CD4-positive, alpha-beta T cell (primary cell): ENCODE results near the gene FYB1. TPM values are rescaled to one million over a fixed set of nuclear protein-coding genes. Genes with fewer than 3 reads are reported as not detected.

Experiments used
- ATAC-seq: fragments of 200-7000 bp; cut with Tn5 transposase; one replicate; pipeline ENCODE4 v1.10.0; 2022; ENCODE audit warnings: mild to moderate bottlenecking; ENCODE audit not compliant: poor library complexity
- CTCF ChIA-PET: fragments of 350-600 bp; sonication (Branson Sonifier 250); formaldehyde crosslinking; loops from one replicate; lab custom pipeline; 2021; ENCODE audit warnings: antibody characterized with exemption, inconsistent platforms; lab: Charles Lee
- POLR2A ChIA-PET: fragments of 350-600 bp; sonication (Branson Sonifier 250); formaldehyde crosslinking; loops from one replicate; lab custom pipeline; 2021; ENCODE audit warnings: antibody characterized with exemption, inconsistent platforms; lab: Charles Lee
- DNase-seq, 14 experiments: peaks; one replicate each; pipeline ENCODE4 v3.0.0-alpha.2; 2013 to 2020; ENCODE audit warnings: mixed read lengths in 2 of 14
- H3K27ac ChIP-seq, 2 donors: one replicate each; pipeline versions ENCODE4 v1.5.1 to v1.7.0; 2013; ENCODE audit warnings: low read length in 2 of 2, low read depth in 1 of 2, mild to moderate bottlenecking in 1 of 2
- H3K27me3 ChIP-seq, 2 experiments: 1 replicate in 1 of 2; 2 replicates in 1 of 2; pipeline versions ENCODE4 v1.6.1 to v1.7.0; 2013; ENCODE audit warnings: low read length in 2 of 2, control low read depth in 1 of 2, mild to moderate bottlenecking in 1 of 2, moderate library complexity in 1 of 2; ENCODE audit not compliant: insufficient read depth in 2 of 2, control insufficient read depth in 1 of 2
- H3K36me3 ChIP-seq: one replicate; pipeline ENCODE4 v1.6.1; 2013; ENCODE audit warnings: low read length, control low read depth; ENCODE audit not compliant: insufficient read depth
- H3K4me1 ChIP-seq: one replicate; pipeline ENCODE4 v1.6.1; 2013; ENCODE audit warnings: low read length, control low read depth; ENCODE audit not compliant: insufficient read depth
- H3K4me3 ChIP-seq: one replicate; pipeline ENCODE4 v1.5.1; 2013; ENCODE audit warnings: mild to moderate bottlenecking, low read length, moderate library complexity
- H3K9me3 ChIP-seq, 2 experiments: 1 replicate in 1 of 2; 2 replicates in 1 of 2; pipeline versions ENCODE4 v1.6.1 to v1.7.0; 2013; ENCODE audit warnings: low read length in 2 of 2, mild to moderate bottlenecking in 2 of 2, control low read depth in 1 of 2, moderate library complexity in 1 of 2; ENCODE audit not compliant: control insufficient read depth in 1 of 2, insufficient read depth in 1 of 2
- H3K27ac Mint-ChIP-seq: one replicate; pipeline ENCODE4 v1.8.0; 2020; ENCODE audit warnings: mixed read lengths
- H3K27me3 Mint-ChIP-seq: one replicate; pipeline ENCODE4 v1.8.0; 2021; ENCODE audit warnings: mixed read lengths
- H3K36me3 Mint-ChIP-seq: one replicate; pipeline ENCODE4 v1.8.0; 2021; ENCODE audit warnings: low read depth, mixed read lengths
- H3K4me1 Mint-ChIP-seq: one replicate; pipeline ENCODE4 v1.8.0; 2021; ENCODE audit warnings: low read depth, mixed read lengths
- H3K4me3 Mint-ChIP-seq: one replicate; pipeline ENCODE4 v1.8.0; 2020; ENCODE audit warnings: mild to moderate bottlenecking, mixed read lengths
- H3K9me3 Mint-ChIP-seq: one replicate; pipeline ENCODE4 v1.8.0; 2020; ENCODE audit warnings: mixed read lengths
- intact Hi-C, 2 experiments: fragments of 100-400 bp; cut with DNase I in 1 of 2; cut with micrococcal nuclease in 1 of 2; formaldehyde crosslinking; loops; one replicate each; pipeline versions ENCODE4 v1.15.1 to v1.9.0; 2023 to 2025; cut with DNase I, micrococcal nuclease
- total RNA-seq, 174 experiments: library from RNA in 2 of 174; stranded (reverse) in 2 of 174; gene quantifications; one replicate each; pipeline ENCODE4 v1.2.3 and lab custom pipeline; 2021 to 2026
- TF ChIP-seq, protein P1 (sequence below): fragments of 200-600 bp; IDR thresholded peaks from one replicate; pipeline ENCODE4 v1.8.0; 2022; ENCODE audit warnings: antibody characterized with exemption, mild to moderate bottlenecking

FYB1 gene
- total RNA-seq, 2 experiments from 2014 or later: 478 to 497 TPM

- CTCF ChIA-PET: interaction anchor here (1.4 to 2.3 kb wide), 3 partner anchors 74 to 143 kb away, joined by 4 to 9 read pairs (median 6); no protein-coding TSS in a partner anchor
- H3K4me1 Mint-ChIP-seq: peaks cover 31% of the 10 kb centered on the region
- TF ChIP-seq, protein P1, sequence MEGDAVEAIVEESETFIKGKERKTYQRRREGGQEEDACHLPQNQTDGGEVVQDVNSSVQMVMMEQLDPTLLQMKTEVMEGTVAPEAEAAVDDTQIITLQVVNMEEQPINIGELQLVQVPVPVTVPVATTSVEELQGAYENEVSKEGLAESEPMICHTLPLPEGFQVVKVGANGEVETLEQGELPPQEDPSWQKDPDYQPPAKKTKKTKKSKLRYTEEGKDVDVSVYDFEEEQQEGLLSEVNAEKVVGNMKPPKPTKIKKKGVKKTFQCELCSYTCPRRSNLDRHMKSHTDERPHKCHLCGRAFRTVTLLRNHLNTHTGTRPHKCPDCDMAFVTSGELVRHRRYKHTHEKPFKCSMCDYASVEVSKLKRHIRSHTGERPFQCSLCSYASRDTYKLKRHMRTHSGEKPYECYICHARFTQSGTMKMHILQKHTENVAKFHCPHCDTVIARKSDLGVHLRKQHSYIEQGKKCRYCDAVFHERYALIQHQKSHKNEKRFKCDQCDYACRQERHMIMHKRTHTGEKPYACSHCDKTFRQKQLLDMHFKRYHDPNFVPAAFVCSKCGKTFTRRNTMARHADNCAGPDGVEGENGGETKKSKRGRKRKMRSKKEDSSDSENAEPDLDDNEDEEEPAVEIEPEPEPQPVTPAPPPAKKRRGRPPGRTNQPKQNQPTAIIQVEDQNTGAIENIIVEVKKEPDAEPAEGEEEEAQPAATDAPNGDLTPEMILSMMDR: no peak
- H3K27me3 Mint-ChIP-seq: no peaks in the 10 kb centered on the region
- peaks cover 37% of the 10 kb centered on the region for H3K36me3 Mint-ChIP-seq
- Histone ChIP-seq H3K27ac (peak overlapping the region in 1 of 2 donors; percentile 18), H3K27me3 (no peaks in the 10 kb centered on the region), H3K9me3 (no peaks in the 10 kb centered on the region), H3K4me3 (no peak overlapping the region), H3K36me3 (peaks cover 65% of the 10 kb centered on the region), H3K4me1 (peaks cover 10% of the 10 kb centered on the region)
- ATAC-seq (no peak), DNase-seq (no peak)
- no peaks in the 10 kb centered on the region for H3K9me3 Mint-ChIP-seq
- no peak overlapping the region for H3K4me3 Mint-ChIP-seq
- H3K27ac Mint-ChIP-seq: no peak overlapping the region
- POLR2A ChIA-PET: interaction anchor here (1.1 kb wide), 2 partner anchors 73 to 140 kb away, joined by 3 read pairs; no protein-coding TSS in a partner anchor
- intact Hi-C loops: loop anchor here in 1 of 2 experiments (5.0 kb wide), 1 partner anchor 399 kb away; no protein-coding TSS in a partner anchor
These were observed 76.1 kb downstream of the FYB1 start for GRCh38 chr5:39143151-39143860.

DNA sequence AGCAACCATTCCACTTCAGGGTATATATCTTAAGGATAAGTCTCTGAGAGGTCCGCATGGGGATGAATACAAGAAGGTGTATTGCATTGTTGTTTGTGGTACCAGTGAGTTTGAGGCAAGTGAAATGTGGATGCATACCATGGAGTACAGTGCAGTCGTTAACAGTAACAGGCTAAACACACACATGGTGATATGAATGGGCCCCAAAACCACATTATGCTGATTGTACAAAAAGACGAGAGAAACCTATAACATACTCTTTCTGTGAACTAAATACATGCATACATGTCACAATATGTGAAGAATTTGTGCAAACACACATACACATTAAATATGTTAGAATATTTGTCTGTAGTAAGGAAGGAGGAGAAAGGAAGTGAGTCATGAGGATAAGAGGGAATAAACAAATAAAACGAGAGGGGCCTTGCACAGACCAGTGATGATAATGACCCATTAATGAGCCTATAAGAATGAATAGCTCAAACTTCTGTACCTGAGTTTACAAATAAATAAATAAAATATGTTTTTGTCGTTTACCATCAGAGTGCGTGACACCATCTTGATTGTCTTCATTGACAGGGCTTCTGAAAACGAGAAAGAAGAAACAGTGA lies 78.7 kb downstream of the FYB1 start:
- Histone ChIP-seq H3K9me3 (no peaks in the 10 kb centered on the region), H3K36me3 (peaks cover 80% of the 10 kb centered on the region), H3K4me1 (peaks cover 5% of the 10 kb centered on the region), H3K4me3 (no peak overlapping the region), H3K27ac (no peak overlapping the region), H3K27me3 (no peaks in the 10 kb centered on the region)
- TF ChIP-seq, protein P1: no peak
- H3K9me3 Mint-ChIP-seq: no peaks in the 10 kb centered on the region
- ChIA-PET POLR2A (interaction anchor here (1.0 to 1.7 kb wide), 2 partner anchors 12 to 134 kb away, joined by 3 to 4 read pairs; no protein-coding TSS in a partner anchor), CTCF (interaction anchor here (1.7 to 1.8 kb wide), 2 partner anchors 21 to 61 kb away, joined by 4 to 5 read pairs; no protein-coding TSS in a partner anchor)
- H3K4me1 Mint-ChIP-seq: peaks cover 27% of the 10 kb centered on the region
- no peak for DNase-seq
- H3K27me3 Mint-ChIP-seq: no peaks in the 10 kb centered on the region
- H3K4me3 Mint-ChIP-seq: no peak overlapping the region
- no peak for ATAC-seq
- intact Hi-C loops: loop anchor here in 1 of 2 experiments (5.0 kb wide), 1 partner anchor 402 kb away; no protein-coding TSS in a partner anchor
- peaks cover 42% of the 10 kb centered on the region for H3K36me3 Mint-ChIP-seq
- no peak overlapping the region for H3K27ac Mint-ChIP-seq

GRCh38 chr5:39138892-39139291 lies 80.5 kb downstream of the FYB1 start:
- Mint-ChIP-seq H3K4me1 (peaks cover 36% of the 10 kb centered on the region), H3K36me3 (peaks cover 47% of the 10 kb centered on the region), H3K4me3 (no peak overlapping the region), H3K27me3 (no peaks in the 10 kb centered on the region), H3K27ac (peak overlapping the region; percentile 73), H3K9me3 (no peaks in the 10 kb centered on the region)
- Histone ChIP-seq H3K9me3 (no peaks in the 10 kb centered on the region), H3K4me3 (no peak overlapping the region), H3K27me3 (no peaks in the 10 kb centered on the region), H3K27ac (no peak overlapping the region), H3K36me3 (peaks cover 93% of the 10 kb centered on the region), H3K4me1 (no peaks in the 10 kb centered on the region)
- CTCF ChIA-PET: interaction anchor here (1.2 kb wide), 1 partner anchor 144 kb away, joined by 3 read pairs; no protein-coding TSS in a partner anchor
- POLR2A ChIA-PET: no interaction called here
- TF ChIP-seq, protein P1: no peak
- intact Hi-C loops: no loop called here
- ATAC-seq (no peak), DNase-seq (no peak)
